Measurements from ENCODE around the gene ACTL6A. TPM values are rescaled to one million over a fixed set of nuclear protein-coding genes. Genes with fewer than 3 reads are reported as not detected.

The ACTL6A gene
- total RNA-seq, 1 experiment from 2014 or later, result 61.9 TPM

DNA sequence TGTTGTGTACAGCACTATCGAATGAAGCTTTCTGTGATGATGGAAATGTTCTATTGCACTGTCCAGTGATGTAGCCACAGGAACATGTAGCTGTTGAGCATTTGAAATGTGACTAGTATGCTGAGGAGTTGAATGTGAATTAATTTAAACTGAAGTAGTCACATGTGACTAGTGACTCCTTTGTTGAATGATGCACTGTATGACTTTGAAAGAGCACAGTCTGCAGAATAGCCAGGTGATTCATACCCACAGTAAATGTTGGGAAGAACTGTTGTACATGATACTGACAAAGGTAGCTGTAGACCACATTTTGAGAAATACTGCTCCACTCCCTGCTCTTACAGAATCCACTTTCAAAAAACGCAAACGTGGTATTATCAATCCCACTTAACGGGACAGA is 34.0 kb upstream of the ACTL6A start:
- no peak for ATAC-seq
- no peak for DNase-seq (ENCODE audit: low read depth, low spot score)
- ChIA-PET CTCF (no interaction called here), RAD21 (ENCODE audit: low non-redundant PET in 1 of 2, low total read pairs in 2 of 2, uncharacterized antibody in 2 of 2, unreplicated experiment in 2 of 2) (no interaction called here), POLR2A (no interaction called here)
- Histone ChIP-seq H2AFZ (ENCODE audit: low read depth, low read length, poor library complexity, severe bottlenecking) (peak overlapping the region; percentile 26), H3K4me3 (replicated peaks in 1 of 2; ENCODE audit: low read depth in 1 of 2, low read length in 2 of 2) (no peak overlapping the region), H4K20me1 (ENCODE audit: insufficient read depth) (no peaks in the 10 kb centered on the region), H3K4me1 (ENCODE audit: control insufficient read depth in 1 of 2, insufficient read depth in 2 of 2, low read length in 2 of 2) (peaks cover 3 to 8% of the 10 kb centered on the region in 2 experiments; a peak in 2 of 4 replicates), H3K9me2 (ENCODE audit: insufficient read depth) (no peaks in the 10 kb centered on the region), H3K36me3 (ENCODE audit: control insufficient read depth in 1 of 2, insufficient read depth in 2 of 2, low read length in 2 of 2) (no peaks in the 10 kb centered on the region), H3K27ac (ENCODE audit: low read depth, low read length) (no peak overlapping the region), H3K27me3 (ENCODE audit: insufficient read depth, low read length) (0 out of 2 replicates have a peak, but pooled peaks cover 3% of the 10 kb centered on the region), H3K79me2 (ENCODE audit: insufficient read depth, low read length) (no peaks in the 10 kb centered on the region), H3K9ac (ENCODE audit: low read length) (no peak overlapping the region), H3K9me3 (ENCODE audit: control insufficient read depth in 1 of 2, insufficient read depth in 1 of 2, low read depth in 1 of 2, low read length in 2 of 2) (no peaks in the 10 kb centered on the region), H3K4me2 (ENCODE audit: low read length) (no peak overlapping the region)
- BruUV-seq (replicated peaks), result no TSS peak
- TF ChIP-seq FOSL1 (IDR thresholded peaks at IDR 0.05; ENCODE audit: low read depth) (no peak), YY1 (IDR thresholded peaks at IDR 0.05; ENCODE audit: extremely low read depth, insufficient replicate concordance, low read depth, low read length) (no peak), RAD21 (IDR thresholded peaks at IDR 0.05; ENCODE audit: low read depth) (no peak), SIN3A (IDR thresholded peaks at IDR 0.05; ENCODE audit: low read depth) (no peak), JUND (IDR thresholded peaks at IDR 0.05) (no peak), ZNF274 (IDR thresholded peaks at IDR 0.05; ENCODE audit: low read depth, low read length) (no peak)
- TF ChIP-seq, protein P1, sequence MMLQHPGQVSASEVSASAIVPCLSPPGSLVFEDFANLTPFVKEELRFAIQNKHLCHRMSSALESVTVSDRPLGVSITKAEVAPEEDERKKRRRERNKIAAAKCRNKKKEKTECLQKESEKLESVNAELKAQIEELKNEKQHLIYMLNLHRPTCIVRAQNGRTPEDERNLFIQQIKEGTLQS (IDR thresholded peaks at IDR 0.05), result no peak
- intact Hi-C loops (cut with micrococcal nuclease), result no loop called here

GRCh38 chr3:179531576-179531975 is 31.1 kb upstream of the ACTL6A start:
- H3K27me3 ChIP-seq (ENCODE audit: insufficient read depth, low read length), result 0 out of 2 replicates have a peak, but pooled peaks cover 3% of the 10 kb centered on the region
- H3K9me3 ChIP-seq (ENCODE audit: control insufficient read depth in 1 of 2, insufficient read depth in 1 of 2, low read depth in 1 of 2, low read length in 2 of 2), result no peaks in the 10 kb centered on the region
- H3K79me2 ChIP-seq (ENCODE audit: insufficient read depth, low read length), result no peaks in the 10 kb centered on the region
- no peaks in the 10 kb centered on the region for H3K9me2 ChIP-seq (ENCODE audit: insufficient read depth)
- no peaks in the 10 kb centered on the region for H3K36me3 ChIP-seq (ENCODE audit: control insufficient read depth in 1 of 2, insufficient read depth in 2 of 2, low read length in 2 of 2)
- H4K20me1 ChIP-seq (ENCODE audit: insufficient read depth), result no peaks in the 10 kb centered on the region
- no peak overlapping the region for H2AFZ ChIP-seq (ENCODE audit: low read depth, low read length, poor library complexity, severe bottlenecking)
- CTCF ChIA-PET, result no interaction called here
- POLR2A ChIA-PET, result no interaction called here
- RAD21 ChIA-PET (ENCODE audit: low non-redundant PET in 1 of 2, low total read pairs in 2 of 2, uncharacterized antibody in 2 of 2, unreplicated experiment in 2 of 2), result no interaction called here
- H3K9ac ChIP-seq (ENCODE audit: low read length), result no peak overlapping the region
- no peak for DNase-seq (ENCODE audit: low read depth, low spot score)
- TF ChIP-seq, protein P2, sequence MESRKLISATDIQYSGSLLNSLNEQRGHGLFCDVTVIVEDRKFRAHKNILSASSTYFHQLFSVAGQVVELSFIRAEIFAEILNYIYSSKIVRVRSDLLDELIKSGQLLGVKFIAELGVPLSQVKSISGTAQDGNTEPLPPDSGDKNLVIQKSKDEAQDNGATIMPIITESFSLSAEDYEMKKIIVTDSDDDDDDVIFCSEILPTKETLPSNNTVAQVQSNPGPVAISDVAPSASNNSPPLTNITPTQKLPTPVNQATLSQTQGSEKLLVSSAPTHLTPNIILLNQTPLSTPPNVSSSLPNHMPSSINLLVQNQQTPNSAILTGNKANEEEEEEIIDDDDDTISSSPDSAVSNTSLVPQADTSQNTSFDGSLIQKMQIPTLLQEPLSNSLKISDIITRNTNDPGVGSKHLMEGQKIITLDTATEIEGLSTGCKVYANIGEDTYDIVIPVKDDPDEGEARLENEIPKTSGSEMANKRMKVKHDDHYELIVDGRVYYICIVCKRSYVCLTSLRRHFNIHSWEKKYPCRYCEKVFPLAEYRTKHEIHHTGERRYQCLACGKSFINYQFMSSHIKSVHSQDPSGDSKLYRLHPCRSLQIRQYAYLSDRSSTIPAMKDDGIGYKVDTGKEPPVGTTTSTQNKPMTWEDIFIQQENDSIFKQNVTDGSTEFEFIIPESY (IDR thresholded peaks at IDR 0.05; ENCODE audit: extremely low read depth, insufficient replicate concordance, low read length), result no peak
- TF ChIP-seq POLR2AphosphoS5 (IDR thresholded peaks at IDR 0.05; ENCODE audit: low read depth, low read length) (no peak), YY1 (IDR thresholded peaks at IDR 0.05; ENCODE audit: extremely low read depth, insufficient replicate concordance, low read depth, low read length) (no peak), SRF (IDR thresholded peaks at IDR 0.05; ENCODE audit: low read depth) (no peak), RAD21 (IDR thresholded peaks at IDR 0.05; ENCODE audit: low read depth) (no peak), CBX3 (IDR thresholded peaks at IDR 0.05; ENCODE audit: low read depth) (no peak)
- TF ChIP-seq, protein P3, sequence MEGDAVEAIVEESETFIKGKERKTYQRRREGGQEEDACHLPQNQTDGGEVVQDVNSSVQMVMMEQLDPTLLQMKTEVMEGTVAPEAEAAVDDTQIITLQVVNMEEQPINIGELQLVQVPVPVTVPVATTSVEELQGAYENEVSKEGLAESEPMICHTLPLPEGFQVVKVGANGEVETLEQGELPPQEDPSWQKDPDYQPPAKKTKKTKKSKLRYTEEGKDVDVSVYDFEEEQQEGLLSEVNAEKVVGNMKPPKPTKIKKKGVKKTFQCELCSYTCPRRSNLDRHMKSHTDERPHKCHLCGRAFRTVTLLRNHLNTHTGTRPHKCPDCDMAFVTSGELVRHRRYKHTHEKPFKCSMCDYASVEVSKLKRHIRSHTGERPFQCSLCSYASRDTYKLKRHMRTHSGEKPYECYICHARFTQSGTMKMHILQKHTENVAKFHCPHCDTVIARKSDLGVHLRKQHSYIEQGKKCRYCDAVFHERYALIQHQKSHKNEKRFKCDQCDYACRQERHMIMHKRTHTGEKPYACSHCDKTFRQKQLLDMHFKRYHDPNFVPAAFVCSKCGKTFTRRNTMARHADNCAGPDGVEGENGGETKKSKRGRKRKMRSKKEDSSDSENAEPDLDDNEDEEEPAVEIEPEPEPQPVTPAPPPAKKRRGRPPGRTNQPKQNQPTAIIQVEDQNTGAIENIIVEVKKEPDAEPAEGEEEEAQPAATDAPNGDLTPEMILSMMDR (IDR thresholded peaks at IDR 0.05 in 2 of 3, conservative IDR thresholded peaks at IDR 0.05 in 1 of 3; ENCODE audit: borderline replicate concordance in 1 of 3, insufficient read depth in 1 of 3, low read depth in 2 of 3, low read length in 2 of 3), result no peak
- no peak overlapping the region for H3K4me3 ChIP-seq (replicated peaks in 1 of 2; ENCODE audit: low read depth in 1 of 2, low read length in 2 of 2)
- no peak for ATAC-seq
- peaks cover 3 to 8% of the 10 kb centered on the region in 2 experiments; a peak in 2 of 4 replicates for H3K4me1 ChIP-seq (ENCODE audit: control insufficient read depth in 1 of 2, insufficient read depth in 2 of 2, low read length in 2 of 2)
- intact Hi-C loops (cut with micrococcal nuclease), result no loop called here
- no TSS peak for BruUV-seq (replicated peaks)
- H3K4me2 ChIP-seq (ENCODE audit: low read length), result no peak overlapping the region
- no peak overlapping the region for H3K27ac ChIP-seq (ENCODE audit: low read depth, low read length)

Measured in HCT116 (cell line).